NCI-H187 treated with DMSO at 0.1 percent for 48 hours (cell line): ENCODE data around the gene MED12L.

Source experiments
- DNase-seq: peaks from one replicate; lab custom pipeline; 2025; lab: John Stamatoyannopoulos, UW

MED12L gene

GRCh38 chr3:151462278-151462780 is 376.9 kb downstream of the MED12L start:
- no peak for DNase-seq

- DNase-seq = no peak
These were observed 377.5 kb downstream of the MED12L start for GRCh38 chr3:151462991-151463390.

- DNase-seq = no peak
These were observed 381.6 kb downstream of the MED12L start for GRCh38 chr3:151467069-151467468.

- no peak for DNase-seq
These were observed 382.9 kb downstream of the MED12L start for GRCh38 chr3:151468284-151468917.

GRCh38 chr3:151476344-151477018 is 391.0 kb downstream of the MED12L start:
- no peak for DNase-seq

GRCh38 chr3:151477591-151478334 is 392.3 kb downstream of the MED12L start:
- DNase-seq = no peak

- DNase-seq = no peak
These were observed 392.9 kb downstream of the MED12L start for GRCh38 chr3:151478335-151478697.

GRCh38 chr3:151479452-151479851 is 394.0 kb downstream of the MED12L start:
- no peak for DNase-seq

- no peak for DNase-seq
These were observed 395.0 kb downstream of the MED12L start for GRCh38 chr3:151480492-151480891.

GRCh38 chr3:151483488-151483887 is 398.0 kb downstream of the MED12L start:
- DNase-seq = no peak

- no peak for DNase-seq
These were observed 398.6 kb downstream of the MED12L start for GRCh38 chr3:151483961-151484520.
